Omental fat pad (tissue), 4 donors: ENCODE results near the gene GOLGA3. TPM values are rescaled to one million over a fixed set of nuclear protein-coding genes. Genes with fewer than 3 reads are reported as not detected.

Experiments
- ATAC-seq: fragments of 150-250 bp; one replicate; pipeline ENCODE4 v1.9.1; 2016; ENCODE audit warnings: mild to moderate bottlenecking, moderate library complexity; ENCODE audit not compliant: low FRiP score
- DNase-seq: peaks from one replicate; pipeline ENCODE4 v3.0.0-alpha.2; 2019; ENCODE audit warnings: low spot score
- total RNA-seq, 4 donors: library from RNA; depleted of rRNA; stranded (reverse); fragments of >200 nt; gene quantifications; one replicate each; pipeline ENCODE4 v1.1.0, GENCODE V29; 2016
- TF ChIP-seq, protein P1 (sequence below), 3 donors: fragments of 450-650 bp; IDR thresholded peaks; one replicate each; pipeline ENCODE4 v1.5.1; 2016 to 2017; ENCODE audit warnings: antibody characterized with exemption in 3 of 3, mild to moderate bottlenecking in 3 of 3, moderate library complexity in 2 of 3

GOLGA3 gene
- total RNA-seq, 4 donors from 2014 or later = 55.0 to 136 (median 72.5) TPM

DNA sequence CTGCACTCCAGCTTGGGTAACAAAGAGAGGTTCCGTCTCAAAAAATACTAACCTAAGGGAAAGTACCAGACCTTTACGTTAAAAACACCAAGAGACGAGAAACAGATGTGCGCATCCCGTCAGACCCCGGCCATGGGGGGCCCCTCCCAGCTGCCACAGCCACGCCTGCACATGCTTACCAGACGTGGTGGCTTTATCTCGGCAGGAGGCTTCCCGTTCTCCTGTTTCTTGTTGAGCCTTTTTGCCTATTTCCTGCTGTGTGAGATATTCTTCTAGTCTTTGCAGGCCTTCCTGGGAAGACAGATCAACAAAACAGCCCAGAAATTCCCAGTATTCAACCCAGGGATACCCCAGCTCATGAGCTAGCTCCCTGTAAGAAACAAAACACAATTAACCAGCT is 94.5 kb downstream of the GOLGA3 start:
- ATAC-seq (no peak), DNase-seq (no peak)
- TF ChIP-seq, protein P1, sequence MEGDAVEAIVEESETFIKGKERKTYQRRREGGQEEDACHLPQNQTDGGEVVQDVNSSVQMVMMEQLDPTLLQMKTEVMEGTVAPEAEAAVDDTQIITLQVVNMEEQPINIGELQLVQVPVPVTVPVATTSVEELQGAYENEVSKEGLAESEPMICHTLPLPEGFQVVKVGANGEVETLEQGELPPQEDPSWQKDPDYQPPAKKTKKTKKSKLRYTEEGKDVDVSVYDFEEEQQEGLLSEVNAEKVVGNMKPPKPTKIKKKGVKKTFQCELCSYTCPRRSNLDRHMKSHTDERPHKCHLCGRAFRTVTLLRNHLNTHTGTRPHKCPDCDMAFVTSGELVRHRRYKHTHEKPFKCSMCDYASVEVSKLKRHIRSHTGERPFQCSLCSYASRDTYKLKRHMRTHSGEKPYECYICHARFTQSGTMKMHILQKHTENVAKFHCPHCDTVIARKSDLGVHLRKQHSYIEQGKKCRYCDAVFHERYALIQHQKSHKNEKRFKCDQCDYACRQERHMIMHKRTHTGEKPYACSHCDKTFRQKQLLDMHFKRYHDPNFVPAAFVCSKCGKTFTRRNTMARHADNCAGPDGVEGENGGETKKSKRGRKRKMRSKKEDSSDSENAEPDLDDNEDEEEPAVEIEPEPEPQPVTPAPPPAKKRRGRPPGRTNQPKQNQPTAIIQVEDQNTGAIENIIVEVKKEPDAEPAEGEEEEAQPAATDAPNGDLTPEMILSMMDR (IDR thresholded peaks at IDR 0.05) = no peak

DNA sequence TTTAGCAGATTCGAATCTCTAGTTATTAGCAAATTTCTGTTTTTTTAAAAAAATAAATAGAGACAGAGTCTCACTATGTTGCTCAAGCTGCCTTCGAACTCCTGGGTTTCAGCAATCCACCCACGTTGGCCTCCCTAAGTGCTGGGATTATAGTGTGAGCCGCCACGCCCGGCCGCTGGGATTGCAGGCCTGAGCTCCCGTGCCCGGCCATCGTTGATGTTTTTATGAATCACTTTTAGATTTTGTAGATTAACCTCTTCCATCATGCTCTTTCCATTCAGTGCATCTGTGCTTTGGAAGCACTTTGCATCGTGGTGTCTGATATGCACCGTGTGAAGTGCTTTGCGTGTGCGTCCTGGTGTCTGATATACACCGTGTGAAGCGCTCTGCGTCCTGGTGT is 97.1 kb downstream of the GOLGA3 start:
- DNase-seq (no peak), ATAC-seq (no peak)
- TF ChIP-seq, protein P1 (IDR thresholded peaks at IDR 0.05) = no peak

DNA sequence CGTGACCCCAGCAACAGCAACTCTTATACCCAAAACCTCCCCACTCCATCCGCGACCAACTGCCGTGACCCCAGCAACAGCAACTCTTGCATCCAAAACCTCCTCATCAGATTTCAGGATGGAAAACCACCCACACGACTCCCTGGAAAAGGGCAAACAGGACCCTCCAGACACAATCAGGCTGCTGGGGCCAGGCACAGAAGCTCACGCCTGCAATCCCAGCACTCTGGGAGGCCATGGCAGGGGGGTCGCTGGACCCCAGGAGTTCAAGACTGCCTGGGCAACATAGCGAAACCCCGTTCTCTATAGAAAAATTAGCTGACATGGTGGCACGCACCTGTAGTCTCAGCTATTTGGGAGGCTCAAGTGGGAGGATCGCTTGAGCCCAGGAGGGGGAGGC is 98.3 kb downstream of the GOLGA3 start:
- TF ChIP-seq, protein P1 (IDR thresholded peaks at IDR 0.05) = no peak
- ATAC-seq (no peak), DNase-seq (no peak)

DNA sequence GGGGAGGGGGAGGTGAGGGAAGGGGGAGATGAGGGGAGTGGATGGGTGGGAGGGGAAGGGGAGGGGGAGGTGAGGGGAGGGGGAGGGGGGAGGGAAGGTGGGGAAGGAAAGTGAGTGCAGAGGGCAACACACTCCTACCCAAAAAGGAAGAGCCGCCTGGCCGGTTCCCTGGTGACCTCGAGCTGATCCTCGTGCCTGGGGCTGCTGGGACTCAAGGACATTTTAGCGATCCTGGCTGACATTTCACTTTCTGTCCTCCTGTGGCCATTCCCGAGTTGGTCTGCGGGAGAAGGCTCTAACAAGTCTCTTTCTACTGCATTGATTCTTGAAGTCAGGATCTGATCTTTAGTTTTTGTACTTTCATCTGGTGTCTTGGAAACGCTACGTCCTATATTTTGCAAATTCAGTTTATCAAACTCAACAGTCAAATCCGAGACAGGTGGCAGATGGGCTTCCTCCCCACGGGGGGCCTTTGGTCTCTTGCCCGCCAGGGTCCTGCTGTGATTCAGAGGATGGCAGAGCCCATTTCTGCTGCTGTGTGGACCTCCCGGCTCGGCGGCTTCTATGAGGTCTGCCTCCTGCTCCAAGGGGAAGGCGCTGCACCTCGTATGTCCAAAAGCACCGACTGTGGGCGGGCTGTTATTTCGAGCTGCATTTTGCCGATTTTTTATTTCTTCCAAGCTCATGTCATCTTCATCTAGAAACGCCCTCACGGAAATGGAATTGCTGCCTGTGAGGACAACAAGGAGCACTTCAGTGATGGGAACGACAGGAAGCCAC is 98.9 kb downstream of the GOLGA3 start:
- ATAC-seq = no peak
- TF ChIP-seq, protein P1 (IDR thresholded peaks at IDR 0.05) = no peak
- no peak for DNase-seq

DNA sequence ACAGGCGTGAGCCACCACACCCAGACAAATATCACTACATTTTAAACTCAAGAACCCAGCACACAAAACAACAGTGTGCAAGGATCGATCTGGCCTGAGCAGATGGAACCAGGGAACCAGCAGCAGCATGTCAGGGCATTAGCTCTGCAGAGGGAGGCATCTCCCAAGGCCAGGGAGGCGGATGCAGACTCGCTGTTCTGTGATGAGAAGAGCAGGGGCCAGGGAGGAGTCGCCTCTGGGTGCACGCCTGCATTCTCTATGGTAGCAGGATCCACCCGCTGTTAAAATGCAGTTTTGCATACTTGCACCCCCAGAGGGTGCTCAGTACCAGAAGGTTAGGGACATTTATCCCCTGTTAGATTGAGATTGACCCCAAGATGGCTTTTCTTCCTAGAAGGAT is 100.2 kb downstream of the GOLGA3 start:
- DNase-seq (no peak), ATAC-seq (no peak)
- TF ChIP-seq, protein P1 (IDR thresholded peaks at IDR 0.05) = no peak

DNA sequence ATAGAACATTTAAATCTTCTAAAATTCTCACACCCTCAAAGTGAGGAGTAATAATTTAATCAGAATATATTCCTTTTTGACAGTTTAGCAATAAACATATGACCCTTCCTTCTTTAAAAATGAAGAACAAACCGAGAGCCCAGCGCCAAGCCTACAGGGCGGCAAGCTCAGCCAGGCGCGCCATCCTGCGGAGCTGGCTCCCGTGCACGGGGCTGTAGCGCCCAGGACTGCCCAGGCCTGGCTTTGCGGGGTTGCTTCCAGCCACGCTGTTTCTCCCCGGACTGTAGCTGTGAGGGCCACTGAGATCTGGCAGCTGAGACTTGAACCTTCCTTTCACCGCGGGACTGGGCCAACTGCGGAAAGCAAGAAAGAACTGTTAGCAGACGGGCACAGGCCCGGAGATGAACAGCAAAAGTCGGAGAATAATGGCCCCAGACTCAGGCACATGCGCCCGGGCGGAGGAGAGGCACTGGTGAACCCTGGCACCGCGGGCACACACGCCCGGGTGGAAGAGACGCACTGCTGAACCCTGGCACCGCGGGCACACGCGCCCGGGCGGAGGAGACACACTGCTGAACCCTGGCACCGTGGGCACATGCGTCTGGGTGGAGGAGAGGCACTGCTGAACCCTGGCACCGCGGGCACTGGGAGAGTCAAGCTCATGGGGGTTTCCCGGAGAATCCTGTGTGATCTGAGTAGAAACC is 101.4 kb downstream of the GOLGA3 start:
- DNase-seq (no peak), ATAC-seq (peak; percentile 22)
- TF ChIP-seq, protein P1 (IDR thresholded peaks at IDR 0.05) = no peak

DNA sequence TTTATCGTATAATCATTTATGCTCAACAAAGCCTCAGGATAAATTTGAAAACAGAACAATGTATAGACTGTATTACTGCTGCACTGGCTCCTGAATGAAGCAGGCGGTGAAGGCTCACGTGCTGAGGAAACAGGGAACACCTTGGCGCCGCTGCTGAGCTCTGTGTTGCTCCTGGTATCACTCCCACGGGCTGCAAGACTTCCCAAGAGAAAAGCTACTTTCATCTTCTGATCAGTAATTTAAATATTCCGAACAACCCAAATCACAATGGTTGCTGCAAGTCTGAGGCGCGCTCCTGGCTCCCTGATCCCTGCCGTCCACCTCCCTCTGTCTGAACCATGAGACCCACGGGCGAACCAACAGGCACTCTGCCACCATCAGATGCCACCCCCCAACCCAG is 102.3 kb downstream of the GOLGA3 start:
- DNase-seq (no peak), ATAC-seq (no peak)
- TF ChIP-seq, protein P1 (IDR thresholded peaks at IDR 0.05) = no peak
